K562 (cell line): Measurements from ENCODE around the gene MSRB3. TPM values are rescaled to one million over a fixed set of nuclear protein-coding genes. Genes with fewer than 3 reads are reported as not detected.

Source experiments
- ATAC-seq: fragments of 200-7000 bp; cut with Tn5 transposase; 3 replicates; pipeline ENCODE4 v1.9.1; 2020; ENCODE audit warnings: moderate library complexity
- BruUV-seq: library from RNA; stranded (reverse); fragments of 400-500 nt; replicated peaks from 2 replicates; lab custom pipeline; 2021; lab: Mats Ljungman, UMichigan
- CTCF ChIA-PET: fragments of 300-600 bp; formaldehyde crosslinking; extraction: SDS; loops from one replicate; lab custom pipeline; 2021; ENCODE audit warnings: low intra/inter-chr PET ratio; lab: Yijun Ruan, JAX
- POLR2A ChIA-PET: fragments of 300-600, 350-650 bp; sonication (Branson Sonifier 250); formaldehyde crosslinking; extraction: SDS; loops from one replicate; lab custom pipeline; 2021; ENCODE audit warnings: antibody characterized with exemption, inconsistent platforms; lab: Yijun Ruan, JAX
- DNase-seq, 4 experiments: peaks; one replicate each; pipeline versions ENCODE4 v3.0.0 to v3.0.0-alpha.2; 2011 to 2018; ENCODE audit warnings: low spot score in 3 of 4, mixed read lengths in 3 of 4; ENCODE audit errors: extremely low read depth in 1 of 4
- FAIRE-seq: peaks from 2 replicates; lab custom pipeline; 2011; peaks lifted over from hg19 to GRCh38; lab: Jason Lieb, UNC
- H2AFZ ChIP-seq: 2 replicates; pipeline ENCODE4 v1.6.0; 2011; ENCODE audit warnings: low read depth, low read length, control low read depth, inconsistent platforms
- H3K27ac ChIP-seq: fragments of 200-600 bp; 3 replicates; pipeline ENCODE4 v1.8.0; 2011; ENCODE audit warnings: low read depth, mild to moderate bottlenecking, control low read depth, inconsistent platforms, low read length, moderate library complexity, mixed read lengths; ENCODE audit errors: extremely low read depth
- H3K27me3 ChIP-seq, 2 experiments: fragments of 300-600 bp in 1 of 2; 2 replicates in 1 of 2; 3 replicates in 1 of 2; pipeline versions ENCODE4 v1.6.0 to v1.8.0; 2011; ENCODE audit warnings: inconsistent platforms in 2 of 2, low read length in 2 of 2, mild to moderate bottlenecking in 1 of 2, mixed read lengths in 1 of 2, moderate library complexity in 1 of 2; ENCODE audit not compliant: control insufficient read depth in 2 of 2, insufficient read depth in 2 of 2
- H3K36me3 ChIP-seq: fragments of 300-600 bp; 3 replicates; pipeline ENCODE4 v1.8.0; 2011; ENCODE audit warnings: mild to moderate bottlenecking, low read length, inconsistent platforms; ENCODE audit not compliant: control insufficient read depth, insufficient read depth
- H3K4me1 ChIP-seq, 2 experiments: fragments of 200-600 bp in 1 of 2; replicated peaks in 1 of 2; 2 replicates in 1 of 2; 3 replicates in 1 of 2; pipeline versions ENCODE4 v1.5.1 to v1.8.0; 2011; ENCODE audit warnings: inconsistent platforms in 2 of 2, low read length in 2 of 2, mild to moderate bottlenecking in 1 of 2, mixed read lengths in 1 of 2, moderate library complexity in 1 of 2; ENCODE audit not compliant: control insufficient read depth in 2 of 2, insufficient read depth in 2 of 2
- H3K4me2 ChIP-seq: 2 replicates; pipeline ENCODE4 v1.6.1; 2011; ENCODE audit warnings: low read length, control low read depth, inconsistent platforms, mixed read lengths; ENCODE audit not compliant: insufficient read depth
- H3K4me3 ChIP-seq: fragments of 200-600 bp; sonication (generic), shearing (Covaris generic); 2 replicates; pipeline ENCODE4 v1.5.1; 2016; ENCODE audit warnings: control low read depth, inconsistent platforms
- H3K79me2 ChIP-seq: fragments of 200-600 bp; 3 replicates; pipeline ENCODE4 v1.8.0; 2011; ENCODE audit warnings: low read length, inconsistent platforms; ENCODE audit not compliant: control insufficient read depth, insufficient read depth
- H3K9ac ChIP-seq, 2 experiments: 2 replicates each; pipeline versions ENCODE4 v1.6.0 to v1.6.1; 2011; ENCODE audit warnings: low read depth in 2 of 2, low read length in 2 of 2, control low read depth in 1 of 2, inconsistent platforms in 1 of 2, mild to moderate bottlenecking in 1 of 2, mixed read lengths in 1 of 2; ENCODE audit not compliant: insufficient read depth in 1 of 2
- H3K9me1 ChIP-seq: one replicate; pipeline ENCODE4 v1.6.0; 2011; ENCODE audit warnings: inconsistent platforms, mild to moderate bottlenecking, low read length, moderate library complexity; ENCODE audit not compliant: control insufficient read depth, insufficient read depth
- H3K9me3 ChIP-seq: replicated peaks from 2 replicates; pipeline ENCODE4 v1.5.1; 2011; ENCODE audit warnings: low read depth, low read length, inconsistent platforms; ENCODE audit not compliant: control insufficient read depth, insufficient read depth
- H4K20me1 ChIP-seq: replicated peaks from 2 replicates; pipeline ENCODE4 v1.6.1; 2011; ENCODE audit warnings: low read length, inconsistent platforms, mixed read lengths; ENCODE audit not compliant: control insufficient read depth, insufficient read depth
- ARID1B ChIP-seq: fragments of 450-650 bp; IDR thresholded peaks from 2 replicates; pipeline ENCODE4 v1.6.1; 2016; ENCODE audit warnings: antibody characterized with exemption, mild to moderate bottlenecking, inconsistent platforms
- ARID3A ChIP-seq: IDR thresholded peaks from 2 replicates; pipeline ENCODE4 v1.6.1; 2012; ENCODE audit warnings: low read depth, low read length, improper control_type of control experiment, borderline replicate concordance
- BDP1 ChIP-seq: IDR thresholded peaks from 3 replicates; pipeline ENCODE4 v1.6.1; 2011; ENCODE audit not compliant: insufficient read length, insufficient read depth
- CBX5 ChIP-seq: IDR thresholded peaks from 2 replicates; pipeline ENCODE4 v1.6.1; 2014; ENCODE audit warnings: low read depth, borderline replicate concordance
- DNMT1 ChIP-seq: fragments of 450-650 bp; IDR thresholded peaks from 2 replicates; pipeline ENCODE4 v1.6.1; 2016; ENCODE audit warnings: antibody characterized with exemption, mild to moderate bottlenecking
- GMEB1 ChIP-seq: fragments of 250-450 bp; sonication (Bioruptor Pico); IDR thresholded peaks from 2 replicates; pipeline ENCODE4 v1.4.0; 2020; ENCODE audit warnings: mild to moderate bottlenecking
- NFXL1 ChIP-seq: fragments of 450-650 bp; formaldehyde crosslinking; IDR thresholded peaks from 2 replicates; pipeline ENCODE4 v1.4.0; 2021; ENCODE audit warnings: mild to moderate bottlenecking
- RUNX1 ChIP-seq: sonication (generic); IDR thresholded peaks from 2 replicates; pipeline ENCODE4 v1.6.1; 2016; ENCODE audit warnings: antibody characterized with exemption, low read depth
- TEAD1 ChIP-seq, 2 experiments: fragments of 450-650 bp in 1 of 2; sonication (generic) in 1 of 2; formaldehyde crosslinking; IDR thresholded peaks; 2 replicates each; pipeline versions ENCODE4 v1.4.0 to v1.8.0; 2020 to 2022; ENCODE audit warnings: mild to moderate bottlenecking in 2 of 2, missing genetic modification reagents in 1 of 2
- ZBTB17 ChIP-seq: fragments of 450-650 bp; formaldehyde crosslinking; IDR thresholded peaks from 2 replicates; pipeline ENCODE4 v1.4.0; 2020; ENCODE audit warnings: mild to moderate bottlenecking
- ZBTB43 ChIP-seq: sonication (generic); formaldehyde crosslinking; IDR thresholded peaks from 2 replicates; pipeline ENCODE4 v1.8.0; 2023; ENCODE audit warnings: mild to moderate bottlenecking, missing genetic modification reagents
- ZC3H8 ChIP-seq: fragments of 450-650 bp; IDR thresholded peaks from 2 replicates; pipeline ENCODE4 v1.6.1; 2017
- ZNF121 ChIP-seq: sonication (generic); formaldehyde crosslinking; conservative IDR thresholded peaks from 2 replicates; pipeline ENCODE4 v1.8.0; 2022; ENCODE audit warnings: missing genetic modification reagents
- ZNF239 ChIP-seq: fragments of 250-450 bp; sonication (Bioruptor Pico); IDR thresholded peaks from 2 replicates; pipeline ENCODE4 v1.4.0; 2020; ENCODE audit warnings: mild to moderate bottlenecking
- ZNF274 ChIP-seq: IDR thresholded peaks from 2 replicates; pipeline ENCODE4 v1.6.1; 2011; ENCODE audit warnings: low read depth, mild to moderate bottlenecking, low read length, moderate library complexity, borderline replicate concordance
- ZNF77 ChIP-seq: fragments of 250-450 bp; sonication (Bioruptor Pico); IDR thresholded peaks from 2 replicates; pipeline ENCODE4 v1.5.0; 2020
- in situ Hi-C: fragments of 300-500 bp; cut with MboI; formaldehyde crosslinking; loops from 4 replicates; pipeline ENCODE4 v1.15.0; 2018; ENCODE audit warnings: inconsistent platforms, mixed read lengths
- intact Hi-C: fragments of 100-400 bp; cut with micrococcal nuclease; formaldehyde crosslinking; loops from 2 replicates; pipeline ENCODE4 v1.14.2; 2022
- polyA plus RNA-seq, 8 experiments: library from polyadenylated mRNA; depleted of rRNA in 4 of 8; stranded (reverse) in 5 of 8; unstranded in 3 of 8; fragments of >200 nt; fragmentation: Nextera tagmentation in 2 of 8; fragmentation: Illumina TruSeq in 1 of 8; extraction: Ambion mirVana in 2 of 8; extraction: Trizol in 1 of 8; gene quantifications; 2 replicates each; pipeline versions ENCODE4 v1.2.1 to v1.2.3, GENCODE V29; 2011 to 2014; ENCODE audit warnings: inconsistent platforms in 1 of 8, missing spikeins in 1 of 8
- total RNA-seq, 7 experiments: library from RNA; depleted of rRNA in 6 of 7; stranded (reverse); fragments of >200 nt in 6 of 7; fragmentation: Illumina TruSeq in 2 of 7; extraction: Trizol in 2 of 7; gene quantifications; 2 replicates each; pipeline versions ENCODE4 v1.2.1 to v1.2.3, GENCODE V29; 2011 to 2021; ENCODE audit warnings: low replicate concordance in 1 of 7
- TF ChIP-seq, protein P1 (sequence below): fragments of 250-450 bp; sonication (Bioruptor Pico); IDR thresholded peaks from 2 replicates; pipeline ENCODE4 v1.8.0; 2021; ENCODE audit warnings: borderline replicate concordance, mild to moderate bottlenecking, moderate library complexity; ENCODE audit not compliant: poor library complexity, severe bottlenecking

The MSRB3 gene
- total and polyA plus RNA-seq, 9 of the 15 experiments (the other 6 are each of a cell fraction or from before 2014, with no cell fraction given) = 0.04 TPM; not detected in 8

GRCh38 chr12:65415826-65416225, 137.3 kb downstream of the MSRB3 start:
- CTCF ChIA-PET = no interaction called here
- H3K4me3 ChIP-seq = no peak overlapping the region
- TF ChIP-seq ZNF274 = no peak
- no peak for TF ChIP-seq ZC3H8
- TF ChIP-seq DNMT1 = no peak
- TF ChIP-seq TEAD1 (CRISPR knock-in tag; IDR thresholded peaks at IDR 0.05) = no peak
- TF ChIP-seq ZNF121 (CRISPR knock-in tag) = no peak
- no peak for TF ChIP-seq NFXL1 (CRISPR knock-in tag)
- TF ChIP-seq ARID1B = no peak
- TF ChIP-seq GMEB1 = no peak
- TF ChIP-seq, protein P1, sequence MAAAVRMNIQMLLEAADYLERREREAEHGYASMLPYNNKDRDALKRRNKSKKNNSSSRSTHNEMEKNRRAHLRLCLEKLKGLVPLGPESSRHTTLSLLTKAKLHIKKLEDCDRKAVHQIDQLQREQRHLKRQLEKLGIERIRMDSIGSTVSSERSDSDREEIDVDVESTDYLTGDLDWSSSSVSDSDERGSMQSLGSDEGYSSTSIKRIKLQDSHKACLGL (CRISPR knock-in tag) = no peak
- TF ChIP-seq ZBTB17 (CRISPR knock-in tag) = no peak
- no peak for TF ChIP-seq ARID3A
- TF ChIP-seq ZNF239 (CRISPR knock-in tag) = no peak
- TF ChIP-seq ZNF77 = no peak
- TF ChIP-seq ZBTB43 (CRISPR knock-in tag) = no peak
- no peak for TF ChIP-seq BDP1
- no peak for TF ChIP-seq CBX5
- TF ChIP-seq RUNX1 = no peak
- DNase-seq (no peak), ATAC-seq (no peak), FAIRE-seq (no peak)
- POLR2A ChIA-PET = no interaction called here
- H3K4me2 ChIP-seq = no peak overlapping the region
- in situ Hi-C loops = no loop called here
- H3K9me1 ChIP-seq = no peaks in the 10 kb centered on the region
- no peak overlapping the region for H2AFZ ChIP-seq
- H3K27ac ChIP-seq = no peak overlapping the region
- intact Hi-C loops = no loop called here
- no peaks in the 10 kb centered on the region for H4K20me1 ChIP-seq
- H3K79me2 ChIP-seq = no peaks in the 10 kb centered on the region
- BruUV-seq = no TSS peak
- H3K36me3 ChIP-seq = no peaks in the 10 kb centered on the region
- H3K27me3 ChIP-seq = no peaks in the 10 kb centered on the region
- no peak overlapping the region for H3K9ac ChIP-seq
- H3K4me1 ChIP-seq = no peaks in the 10 kb centered on the region
- no peaks in the 10 kb centered on the region for H3K9me3 ChIP-seq
